Retinal pigment epithelial cell (primary cell): Measurements from ENCODE around the gene TXLNA.
"Not testable (repeated sequence)": the region's sequence is repeated elsewhere in the genome, so short reads cannot be mapped to it uniquely, and the experiment has no call there.

Source experiments
- DNase-seq: peaks from one replicate; pipeline ENCODE4 v3.0.0-alpha.2; 2010; ENCODE audit warnings: low read depth
- H3K4me3 ChIP-seq: 2 replicates; pipeline ENCODE4 v1.5.1; 2011; ENCODE audit warnings: mild to moderate bottlenecking, low read length, control low read depth, moderate library complexity
- TF ChIP-seq, protein P1 (sequence below): conservative IDR thresholded peaks from 2 replicates; pipeline ENCODE4 v1.5.1; 2011; ENCODE audit warnings: low read depth, low read length, control low read depth, inconsistent platforms

Gene TXLNA

DNA sequence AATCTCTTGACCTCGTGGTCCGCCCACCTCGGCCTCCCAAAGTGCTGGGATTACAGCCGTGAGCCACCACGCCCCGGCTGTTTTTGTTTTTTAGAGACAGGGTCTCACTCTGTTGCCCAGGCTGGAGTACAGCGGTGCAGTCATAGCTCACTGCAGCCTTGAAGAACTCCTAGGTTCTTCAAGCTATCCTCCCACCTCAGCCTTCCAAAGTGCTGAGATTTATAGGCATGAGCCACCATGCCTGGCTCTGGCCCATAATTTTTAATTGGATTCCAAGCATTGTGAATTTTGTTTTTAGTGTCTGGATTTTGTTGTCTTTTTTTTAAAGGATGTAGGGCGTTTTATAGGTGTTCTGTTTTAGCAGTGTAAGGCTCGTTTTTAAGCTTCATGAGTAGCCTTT lies 28.6 kb upstream of the TXLNA start:
- H3K4me3 ChIP-seq = no peak overlapping the region
- TF ChIP-seq, protein P1, sequence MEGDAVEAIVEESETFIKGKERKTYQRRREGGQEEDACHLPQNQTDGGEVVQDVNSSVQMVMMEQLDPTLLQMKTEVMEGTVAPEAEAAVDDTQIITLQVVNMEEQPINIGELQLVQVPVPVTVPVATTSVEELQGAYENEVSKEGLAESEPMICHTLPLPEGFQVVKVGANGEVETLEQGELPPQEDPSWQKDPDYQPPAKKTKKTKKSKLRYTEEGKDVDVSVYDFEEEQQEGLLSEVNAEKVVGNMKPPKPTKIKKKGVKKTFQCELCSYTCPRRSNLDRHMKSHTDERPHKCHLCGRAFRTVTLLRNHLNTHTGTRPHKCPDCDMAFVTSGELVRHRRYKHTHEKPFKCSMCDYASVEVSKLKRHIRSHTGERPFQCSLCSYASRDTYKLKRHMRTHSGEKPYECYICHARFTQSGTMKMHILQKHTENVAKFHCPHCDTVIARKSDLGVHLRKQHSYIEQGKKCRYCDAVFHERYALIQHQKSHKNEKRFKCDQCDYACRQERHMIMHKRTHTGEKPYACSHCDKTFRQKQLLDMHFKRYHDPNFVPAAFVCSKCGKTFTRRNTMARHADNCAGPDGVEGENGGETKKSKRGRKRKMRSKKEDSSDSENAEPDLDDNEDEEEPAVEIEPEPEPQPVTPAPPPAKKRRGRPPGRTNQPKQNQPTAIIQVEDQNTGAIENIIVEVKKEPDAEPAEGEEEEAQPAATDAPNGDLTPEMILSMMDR = no peak

DNA sequence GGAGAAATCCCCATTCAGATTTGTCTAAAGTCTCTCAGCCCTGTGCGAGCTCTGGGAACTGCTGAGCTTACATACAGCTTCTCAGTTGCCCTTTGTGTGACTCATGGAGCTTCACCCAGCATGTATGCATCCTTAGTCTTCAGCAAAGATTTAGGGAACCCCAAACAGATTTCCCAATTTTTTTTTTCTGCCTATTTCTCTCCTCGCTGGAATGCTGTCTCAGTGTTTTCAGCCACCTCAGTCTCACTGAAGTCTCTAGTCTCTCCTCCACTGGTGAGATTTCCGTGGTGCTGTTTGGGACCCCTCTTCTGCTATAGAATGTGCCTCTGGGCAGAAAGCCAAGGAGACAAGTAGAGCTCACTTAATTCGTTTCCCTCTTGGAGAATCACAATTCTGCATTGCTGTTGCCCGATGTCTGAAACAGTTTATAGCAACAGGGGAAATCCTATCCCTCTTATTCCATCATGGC lies 28.1 kb upstream of the TXLNA start:
- no peak overlapping the region for H3K4me3 ChIP-seq
- DNase-seq = peak; percentile 52

More for the DNA sequence above, 28.6 kb upstream of the TXLNA start:
- DNase-seq = no peak

DNA sequence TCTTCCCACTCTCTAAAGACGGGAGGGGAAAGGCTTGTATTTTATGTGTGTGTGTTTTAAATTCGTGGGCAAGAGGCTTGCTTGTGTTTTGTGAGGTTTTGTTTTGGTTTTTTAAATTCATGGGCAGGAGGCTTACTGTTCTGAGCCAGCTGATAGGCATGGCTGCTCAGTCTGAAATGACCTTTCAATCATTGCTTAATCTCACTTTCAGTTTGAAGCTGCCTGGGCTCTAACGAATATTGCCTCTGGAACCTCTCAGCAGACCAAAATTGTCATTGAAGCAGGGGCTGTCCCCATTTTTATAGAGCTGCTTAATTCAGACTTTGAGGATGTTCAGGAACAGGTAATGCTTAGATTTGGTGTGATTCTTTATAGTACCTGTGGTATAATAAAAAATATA lies 20.3 kb upstream of the TXLNA start:
- DNase-seq = no peak
- H3K4me3 ChIP-seq = no peak overlapping the region
- TF ChIP-seq, protein P1 = no peak

More for the DNA sequence above, 28.1 kb upstream of the TXLNA start:
- TF ChIP-seq, protein P1 = no peak

DNA sequence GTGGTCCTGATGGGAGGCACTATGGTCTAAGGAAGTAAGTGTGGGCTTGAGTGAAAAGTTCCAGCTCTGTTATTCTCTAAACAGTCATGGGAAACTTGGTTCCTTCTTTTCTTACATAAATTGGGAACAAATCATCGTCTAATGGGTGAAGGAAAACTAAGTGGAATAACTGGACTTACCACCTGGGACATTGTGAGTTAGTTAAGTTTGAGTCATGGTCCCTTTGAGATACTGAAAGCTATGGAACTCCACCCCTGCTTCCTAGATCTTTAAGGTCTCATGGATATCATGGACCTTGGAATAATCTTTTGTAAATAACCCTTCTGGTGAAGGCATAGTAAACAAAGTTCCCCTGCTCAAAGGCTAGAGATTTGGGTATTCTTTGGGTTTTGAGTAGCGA lies 16.1 kb upstream of the TXLNA start:
- TF ChIP-seq, protein P1 = no peak
- DNase-seq = no peak
- no peak overlapping the region for H3K4me3 ChIP-seq

DNA sequence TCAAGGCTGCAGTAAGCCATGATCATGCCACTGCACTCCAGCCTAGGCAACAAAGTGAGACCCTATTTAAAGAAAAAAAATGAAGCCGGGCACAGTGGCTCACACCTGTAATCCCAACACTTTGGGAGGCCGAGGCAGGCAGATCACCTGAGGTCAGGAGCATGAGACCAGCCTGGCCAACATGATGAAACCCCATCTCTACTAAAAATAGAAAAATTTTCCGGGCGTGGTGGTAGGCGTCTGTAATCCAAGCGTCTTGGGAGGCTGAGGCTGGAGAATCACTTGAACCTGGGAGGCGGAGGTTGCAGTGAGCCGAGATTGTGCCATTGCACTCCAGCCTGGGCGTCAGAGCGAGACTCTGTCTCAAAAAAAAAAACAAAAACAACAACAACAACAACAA lies 13.8 kb upstream of the TXLNA start:
- H3K4me3 ChIP-seq, DNase-seq: not testable (repeated sequence)

DNA sequence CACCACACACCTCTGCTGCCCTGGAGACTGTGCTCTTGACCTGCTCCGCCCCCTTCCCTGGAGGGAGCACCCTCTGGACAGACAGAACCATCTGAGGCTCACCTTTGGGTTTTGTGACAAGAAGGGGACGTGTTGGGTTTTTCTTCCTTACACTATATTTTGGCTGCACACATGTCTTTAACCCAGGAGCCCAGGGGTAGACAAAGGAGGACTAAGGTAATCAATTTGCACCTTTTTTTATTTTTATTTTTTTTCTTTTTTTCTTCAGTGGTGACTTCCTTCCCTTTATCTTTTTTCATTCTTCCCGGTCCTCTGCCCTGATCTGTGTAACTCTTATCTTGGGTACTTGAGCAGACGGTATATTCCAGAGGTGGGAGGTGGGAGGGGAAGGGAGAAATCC lies 8.5 kb upstream of the TXLNA start:
- no peak for DNase-seq
- H3K4me3 ChIP-seq = no peak overlapping the region
- TF ChIP-seq, protein P1 = no peak

DNA sequence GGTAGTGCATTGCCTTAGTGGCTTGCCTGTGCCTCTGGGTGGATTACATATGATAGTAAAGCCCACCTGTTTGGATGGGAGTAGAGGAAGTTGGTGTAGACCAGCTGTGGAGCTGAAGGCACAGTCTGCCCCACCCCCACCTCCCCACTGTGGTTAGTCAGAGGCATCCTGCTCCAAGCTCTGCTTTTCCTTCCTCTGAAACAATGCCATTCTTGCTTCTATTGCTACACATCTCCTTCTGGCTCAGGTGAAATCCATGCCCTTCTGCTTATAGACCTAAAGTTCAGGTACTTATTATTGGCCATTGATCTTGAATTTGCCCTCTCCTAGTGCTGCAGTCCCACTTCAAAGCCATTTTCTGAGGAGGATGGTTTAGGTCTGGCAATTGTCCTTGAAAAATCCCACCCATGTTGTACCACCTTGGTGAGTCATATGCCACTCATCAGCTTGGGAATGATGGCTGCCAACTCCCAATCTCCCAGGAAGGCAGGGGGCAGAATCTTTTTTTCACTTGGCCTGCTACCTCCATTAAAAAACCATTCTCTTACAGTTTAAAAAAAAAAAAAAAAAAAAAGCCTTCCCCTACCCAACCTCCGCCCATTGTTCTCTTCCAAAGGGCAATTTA lies 6.7 kb upstream of the TXLNA start:
- TF ChIP-seq, protein P1 = no peak
- no peak for DNase-seq
- H3K4me3 ChIP-seq = no peak overlapping the region
